ENCODE measurements around the gene S100A16.

DNA sequence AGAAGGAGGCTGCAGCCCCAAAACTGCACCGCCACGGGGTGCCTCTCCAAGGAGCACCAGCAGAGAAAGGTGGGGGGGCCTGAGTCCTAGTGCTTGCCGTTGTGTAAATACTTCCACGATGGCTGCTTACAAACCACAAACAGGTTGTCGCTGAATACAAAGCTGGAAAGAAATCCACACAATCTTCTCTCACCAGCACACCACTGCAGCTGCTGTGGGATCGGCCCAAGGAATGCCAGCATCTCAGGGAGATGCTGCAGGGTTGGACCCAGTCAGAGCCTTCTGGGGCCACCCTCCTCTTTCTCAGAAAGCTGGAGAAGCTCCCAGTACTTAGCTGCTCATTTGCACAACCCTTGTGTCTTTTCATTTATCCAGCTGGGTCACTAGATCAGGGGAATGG, 6.2 kb upstream of the S100A16 start:
- TF ChIP-seq CTCF (IDR thresholded peaks at IDR 0.05) = no peak
- TF ChIP-seq POLR2AphosphoS5 (IDR thresholded peaks at IDR 0.05) = no peak
- TF ChIP-seq POLR2A (IDR thresholded peaks at IDR 0.05) = no peak

Measured in stomach (tissue), 4 donors.